HCT116 (cell line): ENCODE data around the gene ITGA11. TPM values are rescaled to one million over a fixed set of nuclear protein-coding genes. Genes with fewer than 3 reads are reported as not detected.

ENCODE experiments used
- ATAC-seq: fragments of 200-7000 bp; cut with Tn5 transposase; 2 replicates; pipeline ENCODE4 v1.9.1; 2020; ENCODE audit warnings: mild to moderate bottlenecking, moderate library complexity
- BruUV-seq: library from RNA; stranded (reverse); fragments of 400-500 nt; replicated peaks from 2 replicates; lab custom pipeline; 2021; lab: Mats Ljungman, UMichigan
- CTCF ChIA-PET: fragments of 300-600 bp; sonication (Branson Sonifier 250); formaldehyde crosslinking; loops from one replicate; lab custom pipeline; 2021; ENCODE audit warnings: antibody characterized with exemption; lab: Charles Lee
- POLR2A ChIA-PET: fragments of 300-600, 350-600 bp; sonication (Branson Sonifier 250); formaldehyde crosslinking; loops from one replicate; lab custom pipeline; 2021; ENCODE audit warnings: antibody characterized with exemption; lab: Charles Lee
- RAD21 ChIA-PET, 2 experiments: fragments of 300-600 bp; sonication (Branson Sonifier 250); formaldehyde crosslinking; loops; one replicate each; lab custom pipeline; 2023; ENCODE audit warnings: low total read pairs in 2 of 2; ENCODE audit not compliant: uncharacterized antibody in 2 of 2, unreplicated experiment in 2 of 2, low non-redundant PET in 1 of 2; lab: Charles Lee
- DNase-seq: peaks from one replicate; pipeline ENCODE4 v3.0.0-alpha.2; 2010; ENCODE audit warnings: low read depth, low spot score
- H2AFZ ChIP-seq: fragments of 200-600 bp; shearing (Covaris generic), sonication (generic); 2 replicates; pipeline ENCODE4 v1.6.1; 2017; ENCODE audit warnings: low read depth, mixed run types, mixed read lengths, antibody characterized with exemption, low read length; ENCODE audit not compliant: poor library complexity, severe bottlenecking
- H3K27ac ChIP-seq: 2 replicates; pipeline ENCODE4 v1.5.1; 2012; ENCODE audit warnings: low read depth, low read length
- H3K27me3 ChIP-seq: fragments of 200-600 bp; sonication (generic); 2 replicates; pipeline ENCODE4 v1.6.1; 2016; ENCODE audit warnings: mixed run types, low read length, mixed read lengths; ENCODE audit not compliant: insufficient read depth
- H3K36me3 ChIP-seq, 2 experiments: fragments of 200-500 bp in 1 of 2; fragments of 200-600 bp in 1 of 2; sonication (Bioruptor generic) in 1 of 2; sonication (generic) in 1 of 2; 2 replicates each; pipeline versions ENCODE4 v1.5.1 to v1.6.1; 2014 to 2016; ENCODE audit warnings: low read length in 2 of 2, inconsistent platforms in 1 of 2, mixed read lengths in 1 of 2, mixed run types in 1 of 2; ENCODE audit not compliant: insufficient read depth in 2 of 2, control insufficient read depth in 1 of 2
- H3K4me1 ChIP-seq, 2 experiments: fragments of 200-600 bp in 1 of 2; sonication (generic) in 1 of 2; 2 replicates each; pipeline versions ENCODE4 v1.5.1 to v1.6.1; 2012 to 2017; ENCODE audit warnings: low read length in 2 of 2, inconsistent platforms in 1 of 2, mild to moderate bottlenecking in 1 of 2, mixed read lengths in 1 of 2, mixed run types in 1 of 2, moderate library complexity in 1 of 2; ENCODE audit not compliant: insufficient read depth in 2 of 2, control insufficient read depth in 1 of 2
- H3K4me2 ChIP-seq: fragments of 200-600 bp; sonication (generic); 2 replicates; pipeline ENCODE4 v1.6.1; 2017; ENCODE audit warnings: mixed run types, low read length, mixed read lengths
- H3K4me3 ChIP-seq, 2 experiments: fragments of 200-600 bp in 1 of 2; sonication (generic) in 1 of 2; replicated peaks in 1 of 2; 2 replicates each; pipeline ENCODE4 v1.5.1; 2011 to 2016; ENCODE audit warnings: low read length in 2 of 2, control low read depth in 1 of 2, low read depth in 1 of 2, mild to moderate bottlenecking in 1 of 2, mixed read lengths in 1 of 2, mixed run types in 1 of 2
- H3K79me2 ChIP-seq: fragments of 200-600 bp; sonication (generic); 2 replicates; pipeline ENCODE4 v1.6.1; 2017; ENCODE audit warnings: mild to moderate bottlenecking, mixed run types, low read length, moderate library complexity, mixed read lengths; ENCODE audit not compliant: insufficient read depth
- H3K9ac ChIP-seq: fragments of 200-600 bp; sonication (generic); 2 replicates; pipeline ENCODE4 v1.6.1; 2016; ENCODE audit warnings: low read length, mixed read lengths
- H3K9me2 ChIP-seq: fragments of 200-600 bp; sonication (generic), shearing (Covaris generic); 2 replicates; pipeline ENCODE4 v1.6.1; 2017; ENCODE audit warnings: mixed run types, mild to moderate bottlenecking, moderate library complexity; ENCODE audit not compliant: insufficient read depth
- H3K9me3 ChIP-seq, 2 experiments: fragments of 200-500 bp in 1 of 2; fragments of 200-600 bp in 1 of 2; sonication (Bioruptor generic) in 1 of 2; sonication (generic) in 1 of 2; 2 replicates each; pipeline ENCODE4 v1.6.1; 2014 to 2017; ENCODE audit warnings: low read length in 2 of 2, mixed read lengths in 2 of 2, inconsistent platforms in 1 of 2, low read depth in 1 of 2, mild to moderate bottlenecking in 1 of 2, mixed run types in 1 of 2, moderate library complexity in 1 of 2; ENCODE audit not compliant: control insufficient read depth in 1 of 2, insufficient read depth in 1 of 2
- H4K20me1 ChIP-seq: fragments of 200-600 bp; sonication (generic), shearing (Covaris generic); 2 replicates; pipeline ENCODE4 v1.6.1; 2017; ENCODE audit warnings: mixed run types, mild to moderate bottlenecking, moderate library complexity; ENCODE audit not compliant: insufficient read depth
- CBX3 ChIP-seq: IDR thresholded peaks from 2 replicates; pipeline ENCODE4 v1.6.1; 2012; ENCODE audit warnings: low read depth
- CEBPB ChIP-seq: IDR thresholded peaks from 2 replicates; pipeline ENCODE4 v1.6.1; 2012; ENCODE audit warnings: low read depth
- CTCF ChIP-seq, 3 experiments: fragments of 200-600 bp in 1 of 3; sonication (generic) in 1 of 3; IDR thresholded peaks in 2 of 3; conservative IDR thresholded peaks in 1 of 3; 2 replicates each; pipeline ENCODE4 v1.5.1; 2012 to 2017; ENCODE audit warnings: low read depth in 2 of 3, low read length in 2 of 3, antibody characterized with exemption in 1 of 3, borderline replicate concordance in 1 of 3, control low read depth in 1 of 3, mild to moderate bottlenecking in 1 of 3, mixed read lengths in 1 of 3, mixed run types in 1 of 3, moderate library complexity in 1 of 3; ENCODE audit not compliant: insufficient read depth in 1 of 3
- EGR1 ChIP-seq: IDR thresholded peaks from 2 replicates; pipeline ENCODE4 v1.6.1; 2012; ENCODE audit warnings: low read depth
- ELF1 ChIP-seq: IDR thresholded peaks from 2 replicates; pipeline ENCODE4 v1.6.1; 2012; ENCODE audit warnings: low read depth, borderline replicate concordance
- EZH2 ChIP-seq: fragments of 200-600 bp; sonication (generic); IDR thresholded peaks from 2 replicates; pipeline ENCODE4 v1.6.1; 2017; ENCODE audit warnings: antibody characterized with exemption, mixed run types
- EZH2phosphoT487 ChIP-seq: fragments of 200-600 bp; IDR thresholded peaks from 2 replicates; pipeline ENCODE4 v1.6.1; 2018; ENCODE audit warnings: antibody characterized with exemption, borderline replicate concordance
- FOSL1 ChIP-seq: IDR thresholded peaks from 2 replicates; pipeline ENCODE4 v1.6.1; 2012; ENCODE audit warnings: low read depth
- JUND ChIP-seq: IDR thresholded peaks from 2 replicates; pipeline ENCODE4 v1.6.1; 2012
- POLR2A ChIP-seq: IDR thresholded peaks from 2 replicates; pipeline ENCODE4 v1.7.0; 2011; ENCODE audit warnings: borderline replicate concordance; ENCODE audit not compliant: insufficient read depth, insufficient read length; ENCODE audit errors: extremely low read depth
- POLR2AphosphoS5 ChIP-seq: IDR thresholded peaks from 2 replicates; pipeline ENCODE4 v1.6.1; 2011; ENCODE audit warnings: mild to moderate bottlenecking, low read depth, low read length, moderate library complexity
- RAD21 ChIP-seq: IDR thresholded peaks from 2 replicates; pipeline ENCODE4 v1.6.1; 2012; ENCODE audit warnings: low read depth, mild to moderate bottlenecking
- SP1 ChIP-seq: IDR thresholded peaks from 2 replicates; pipeline ENCODE4 v1.6.1; 2012; ENCODE audit warnings: low read depth
- SRF ChIP-seq: IDR thresholded peaks from 2 replicates; pipeline ENCODE4 v1.6.1; 2012; ENCODE audit warnings: low read depth
- TCF7L2 ChIP-seq: IDR thresholded peaks from 2 replicates; pipeline ENCODE4 v1.7.0; 2011; ENCODE audit warnings: borderline replicate concordance, inconsistent platforms; ENCODE audit not compliant: insufficient read depth, insufficient read length; ENCODE audit errors: extremely low read depth
- YY1 ChIP-seq: IDR thresholded peaks from 2 replicates; pipeline ENCODE4 v1.6.1; 2011; ENCODE audit warnings: low read length, low read depth, moderate library complexity, mild to moderate bottlenecking; ENCODE audit not compliant: insufficient replicate concordance; ENCODE audit errors: extremely low read depth
- ZBTB33 ChIP-seq: IDR thresholded peaks from 2 replicates; pipeline ENCODE4 v1.6.1; 2011; ENCODE audit warnings: mild to moderate bottlenecking, low read length, moderate library complexity; ENCODE audit not compliant: insufficient replicate concordance; ENCODE audit errors: extremely low read depth
- ZFX ChIP-seq: fragments of 450-650 bp; IDR thresholded peaks from 2 replicates; pipeline ENCODE4 v1.6.1; 2017
- intact Hi-C: fragments of 100-400 bp; cut with micrococcal nuclease; formaldehyde crosslinking; loops from 2 replicates; pipeline ENCODE4 v1.10.0; 2022
- total RNA-seq: library from RNA; stranded (reverse); gene quantifications from one replicate; pipeline ENCODE4 v1.2.1, GENCODE V29; 2021; ENCODE audit not compliant: unreplicated experiment
- TF ChIP-seq, protein P1 (sequence below): IDR thresholded peaks from 2 replicates; pipeline ENCODE4 v1.6.1; 2012
- TF ChIP-seq, protein P2 (sequence below): IDR thresholded peaks from 2 replicates; pipeline ENCODE4 v1.6.1; 2012; ENCODE audit warnings: low read depth

The ITGA11 gene
- total RNA-seq, 1 experiment from 2014 or later, result not detected

DNA sequence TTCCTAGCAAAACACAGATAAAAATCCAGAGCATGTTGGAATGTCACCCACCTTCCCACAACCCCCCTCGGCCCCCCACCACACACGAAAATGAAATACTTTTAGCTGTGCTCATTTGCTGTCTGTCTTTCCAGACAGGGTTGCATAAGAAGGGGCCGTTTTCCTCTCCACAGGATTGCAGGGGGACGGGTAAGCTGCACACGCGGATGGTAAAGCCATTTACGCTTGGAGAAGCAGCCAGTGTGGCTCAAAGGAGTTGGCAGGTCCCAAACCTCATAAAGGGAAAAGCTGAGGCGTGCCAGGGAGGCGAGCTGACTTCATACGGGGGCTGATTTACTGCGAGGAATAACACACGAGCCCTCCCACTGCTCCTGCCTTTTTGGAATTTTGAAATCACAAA is 47.4 kb upstream of the ITGA11 start:
- Histone ChIP-seq H3K27me3 (peaks cover 5% of the 10 kb centered on the region; the same call in 1 of the 2 replicates), H3K4me3 (no peak overlapping the region)
- BruUV-seq, result no TSS peak
- TF ChIP-seq JUND (no peak), POLR2AphosphoS5 (no peak), ZFX (no peak), CBX3 (no peak), POLR2A (no peak), ZBTB33 (no peak), EZH2 (no peak), TCF7L2 (no peak), SRF (no peak), SP1 (no peak), CEBPB (no peak), EZH2phosphoT487 (no peak), FOSL1 (no peak), CTCF (IDR thresholded peaks at IDR 0.05 in 2 of 3, conservative IDR thresholded peaks at IDR 0.05 in 1 of 3; ENCODE audit: borderline replicate concordance in 1 of 3, insufficient read depth in 1 of 3, low read depth in 2 of 3, low read length in 2 of 3) (no peak), RAD21 (no peak), EGR1 (no peak), ELF1 (no peak), YY1 (no peak)
- TF ChIP-seq, protein P1, sequence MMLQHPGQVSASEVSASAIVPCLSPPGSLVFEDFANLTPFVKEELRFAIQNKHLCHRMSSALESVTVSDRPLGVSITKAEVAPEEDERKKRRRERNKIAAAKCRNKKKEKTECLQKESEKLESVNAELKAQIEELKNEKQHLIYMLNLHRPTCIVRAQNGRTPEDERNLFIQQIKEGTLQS, result no peak
- TF ChIP-seq, protein P2, sequence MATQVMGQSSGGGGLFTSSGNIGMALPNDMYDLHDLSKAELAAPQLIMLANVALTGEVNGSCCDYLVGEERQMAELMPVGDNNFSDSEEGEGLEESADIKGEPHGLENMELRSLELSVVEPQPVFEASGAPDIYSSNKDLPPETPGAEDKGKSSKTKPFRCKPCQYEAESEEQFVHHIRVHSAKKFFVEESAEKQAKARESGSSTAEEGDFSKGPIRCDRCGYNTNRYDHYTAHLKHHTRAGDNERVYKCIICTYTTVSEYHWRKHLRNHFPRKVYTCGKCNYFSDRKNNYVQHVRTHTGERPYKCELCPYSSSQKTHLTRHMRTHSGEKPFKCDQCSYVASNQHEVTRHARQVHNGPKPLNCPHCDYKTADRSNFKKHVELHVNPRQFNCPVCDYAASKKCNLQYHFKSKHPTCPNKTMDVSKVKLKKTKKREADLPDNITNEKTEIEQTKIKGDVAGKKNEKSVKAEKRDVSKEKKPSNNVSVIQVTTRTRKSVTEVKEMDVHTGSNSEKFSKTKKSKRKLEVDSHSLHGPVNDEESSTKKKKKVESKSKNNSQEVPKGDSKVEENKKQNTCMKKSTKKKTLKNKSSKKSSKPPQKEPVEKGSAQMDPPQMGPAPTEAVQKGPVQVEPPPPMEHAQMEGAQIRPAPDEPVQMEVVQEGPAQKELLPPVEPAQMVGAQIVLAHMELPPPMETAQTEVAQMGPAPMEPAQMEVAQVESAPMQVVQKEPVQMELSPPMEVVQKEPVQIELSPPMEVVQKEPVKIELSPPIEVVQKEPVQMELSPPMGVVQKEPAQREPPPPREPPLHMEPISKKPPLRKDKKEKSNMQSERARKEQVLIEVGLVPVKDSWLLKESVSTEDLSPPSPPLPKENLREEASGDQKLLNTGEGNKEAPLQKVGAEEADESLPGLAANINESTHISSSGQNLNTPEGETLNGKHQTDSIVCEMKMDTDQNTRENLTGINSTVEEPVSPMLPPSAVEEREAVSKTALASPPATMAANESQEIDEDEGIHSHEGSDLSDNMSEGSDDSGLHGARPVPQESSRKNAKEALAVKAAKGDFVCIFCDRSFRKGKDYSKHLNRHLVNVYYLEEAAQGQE, result no peak
- TF ChIP-seq, all 23 proteins: peak for 0
- Histone ChIP-seq H4K20me1 (no peaks in the 10 kb centered on the region), H3K9ac (no peak overlapping the region), H3K9me3 (no peaks in the 10 kb centered on the region), H3K4me2 (no peak overlapping the region), H3K36me3 (no peaks in the 10 kb centered on the region), H3K27ac (no peak overlapping the region), H2AFZ (no peak overlapping the region), H3K4me1 (no peaks in the 10 kb centered on the region), H3K79me2 (no peaks in the 10 kb centered on the region), H3K9me2 (no peaks in the 10 kb centered on the region)
- ChIA-PET CTCF (no interaction called here), RAD21 (no interaction called here), POLR2A (no interaction called here)
- intact Hi-C loops, result no loop called here
- ATAC-seq, result no peak
- no peak for DNase-seq
